Skeletal muscle satellite cell (primary cell): ENCODE measurements around the gene RERG.

Source experiments
- H3K27me3 ChIP-seq: 2 replicates; pipeline ENCODE4 v1.7.0; 2013; ENCODE audit warnings: low read length; ENCODE audit not compliant: control insufficient read depth, insufficient read depth
- H3K36me3 ChIP-seq: 2 replicates; pipeline ENCODE4 v1.7.0; 2013; ENCODE audit warnings: mild to moderate bottlenecking, control low read depth, low read length; ENCODE audit not compliant: insufficient read depth
- H3K4me1 ChIP-seq: 2 replicates; pipeline ENCODE4 v1.7.0; 2013; ENCODE audit warnings: low read length; ENCODE audit not compliant: control insufficient read depth, insufficient read depth
- H3K4me2 ChIP-seq: 2 replicates; pipeline ENCODE4 v1.7.0; 2013; ENCODE audit warnings: mild to moderate bottlenecking, low read length
- H3K4me3 ChIP-seq: 2 replicates; pipeline ENCODE4 v1.7.0; 2013; ENCODE audit warnings: low read length
- H3K9ac ChIP-seq: 2 replicates; pipeline ENCODE4 v1.7.0; 2013; ENCODE audit warnings: mild to moderate bottlenecking, low read depth, low read length, moderate library complexity
- H3K9me3 ChIP-seq: replicated peaks from 2 replicates; pipeline ENCODE4 v1.7.0; 2013; ENCODE audit warnings: mild to moderate bottlenecking, control low read depth, low read length

RERG gene

DNA sequence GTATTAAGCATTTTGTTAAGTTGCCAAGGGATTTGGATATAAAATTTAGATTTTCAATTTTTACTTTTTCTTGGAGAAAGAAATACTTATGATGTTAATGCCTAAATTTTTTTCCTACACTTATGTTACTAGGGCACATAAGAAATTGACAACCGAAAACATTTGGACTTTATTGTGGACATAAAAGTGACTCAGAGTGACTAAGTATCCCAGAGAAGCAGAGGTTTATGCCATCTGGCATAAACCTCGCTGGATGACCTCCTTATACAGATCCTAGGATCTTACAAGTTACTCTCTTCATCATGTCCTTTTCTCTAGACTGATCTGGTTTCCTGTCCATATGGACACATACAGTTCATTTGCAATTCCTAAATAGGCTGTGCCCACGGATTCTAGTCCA is 89.8 kb downstream of the RERG start:
- H3K9me3 ChIP-seq: no peaks in the 10 kb centered on the region

GRCh38 chr12:15130541-15130940 is 90.7 kb downstream of the RERG start:
- H3K36me3 ChIP-seq: no peaks in the 10 kb centered on the region
- H3K4me2 ChIP-seq: no peak overlapping the region
- no peaks in the 10 kb centered on the region for H3K9me3 ChIP-seq
- peak overlapping the region; percentile 6 for H3K9ac ChIP-seq
- no peaks in the 10 kb centered on the region for H3K27me3 ChIP-seq
- no peak overlapping the region for H3K4me3 ChIP-seq
- H3K4me1 ChIP-seq: peaks cover 17% of the 10 kb centered on the region

More for the DNA sequence above, 89.8 kb downstream of the RERG start:
- peaks cover 17% of the 10 kb centered on the region for H3K4me1 ChIP-seq
- peak overlapping the region; percentile 25 for H3K9ac ChIP-seq
- H3K27me3 ChIP-seq: no peaks in the 10 kb centered on the region
- no peaks in the 10 kb centered on the region for H3K36me3 ChIP-seq
- H3K4me2 ChIP-seq: peak overlapping the region; percentile 42
- peak overlapping the region; percentile 24 for H3K4me3 ChIP-seq

DNA sequence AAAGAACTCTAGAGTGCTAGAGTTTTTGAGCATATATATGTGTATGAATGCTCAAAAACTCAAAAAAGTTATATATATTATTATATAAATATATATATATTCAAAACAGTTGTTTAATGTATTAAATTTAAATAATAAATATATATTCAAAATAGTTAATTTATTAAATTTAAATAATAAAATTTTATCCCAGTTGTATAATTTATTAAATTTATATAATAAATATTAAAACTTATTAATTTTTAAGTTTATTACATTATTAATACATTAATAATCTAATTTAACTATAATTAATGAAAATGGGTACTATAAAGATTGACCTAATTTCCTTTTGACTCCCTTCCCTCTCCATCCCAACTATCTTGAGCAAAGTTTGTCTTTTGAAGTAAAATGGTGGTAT is 97.8 kb downstream of the RERG start:
- no peaks in the 10 kb centered on the region for H3K36me3 ChIP-seq
- no peaks in the 10 kb centered on the region for H3K27me3 ChIP-seq
- H3K9me3 ChIP-seq: no peaks in the 10 kb centered on the region
- H3K4me3 ChIP-seq: no peak overlapping the region
- H3K9ac ChIP-seq: no peak overlapping the region
- no peaks in the 10 kb centered on the region for H3K4me1 ChIP-seq
- no peak overlapping the region for H3K4me2 ChIP-seq

GRCh38 chr12:15122344-15122743 is 98.9 kb downstream of the RERG start:
- H3K4me1 ChIP-seq: no peaks in the 10 kb centered on the region
- no peak overlapping the region for H3K9ac ChIP-seq
- no peaks in the 10 kb centered on the region for H3K36me3 ChIP-seq
- no peaks in the 10 kb centered on the region for H3K27me3 ChIP-seq
- no peaks in the 10 kb centered on the region for H3K9me3 ChIP-seq
- no peak overlapping the region for H3K4me2 ChIP-seq
- no peak overlapping the region for H3K4me3 ChIP-seq

- H3K9me3 ChIP-seq: no peaks in the 10 kb centered on the region
- H3K9ac ChIP-seq: no peak overlapping the region
- no peak overlapping the region for H3K4me2 ChIP-seq
- H3K36me3 ChIP-seq: no peaks in the 10 kb centered on the region
- H3K4me1 ChIP-seq: no peaks in the 10 kb centered on the region
- H3K4me3 ChIP-seq: no peak overlapping the region
- no peaks in the 10 kb centered on the region for H3K27me3 ChIP-seq
Observed at GRCh38 chr12:15118955-15119354, 102.3 kb downstream of the RERG start.

GRCh38 chr12:15116983-15117382 is 104.2 kb downstream of the RERG start:
- Histone ChIP-seq H3K4me1 (no peaks in the 10 kb centered on the region), H3K9me3 (no peaks in the 10 kb centered on the region), H3K36me3 (no peaks in the 10 kb centered on the region), H3K9ac (no peak overlapping the region), H3K27me3 (no peaks in the 10 kb centered on the region), H3K4me3 (no peak overlapping the region), H3K4me2 (no peak overlapping the region)

DNA sequence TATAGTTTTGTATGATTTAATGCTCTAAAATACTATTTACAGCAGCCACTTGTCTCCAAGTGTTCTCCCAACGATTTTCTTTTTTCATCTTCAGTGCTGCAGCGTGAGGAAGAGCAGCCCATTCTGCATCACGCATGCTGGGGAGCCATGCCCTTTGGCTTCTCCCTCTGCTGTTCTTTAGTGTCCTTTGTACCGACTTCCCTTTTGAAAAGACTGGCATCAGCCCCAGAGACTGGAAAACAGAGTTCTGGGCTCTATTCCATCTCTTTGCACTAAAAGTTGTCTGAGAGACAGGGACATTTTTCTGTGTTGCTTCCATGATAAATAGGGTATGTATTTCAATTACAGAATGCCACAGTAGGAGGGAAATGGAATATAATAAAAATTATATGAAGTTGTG is 105.1 kb downstream of the RERG start:
- Histone ChIP-seq H3K9me3 (no peaks in the 10 kb centered on the region), H3K4me1 (no peaks in the 10 kb centered on the region), H3K4me3 (no peak overlapping the region), H3K27me3 (no peaks in the 10 kb centered on the region), H3K9ac (no peak overlapping the region), H3K4me2 (peak overlapping the region; percentile 6), H3K36me3 (no peaks in the 10 kb centered on the region)

GRCh38 chr12:15115434-15115833 is 105.8 kb downstream of the RERG start:
- H3K9ac ChIP-seq: no peak overlapping the region
- no peaks in the 10 kb centered on the region for H3K9me3 ChIP-seq
- H3K4me3 ChIP-seq: no peak overlapping the region
- no peaks in the 10 kb centered on the region for H3K27me3 ChIP-seq
- H3K4me1 ChIP-seq: no peaks in the 10 kb centered on the region
- no peaks in the 10 kb centered on the region for H3K36me3 ChIP-seq
- no peak overlapping the region for H3K4me2 ChIP-seq

GRCh38 chr12:15114501-15114900 is 106.7 kb downstream of the RERG start:
- Histone ChIP-seq H3K9ac (no peak overlapping the region), H3K4me1 (no peaks in the 10 kb centered on the region), H3K27me3 (no peaks in the 10 kb centered on the region), H3K4me2 (no peak overlapping the region), H3K4me3 (no peak overlapping the region), H3K9me3 (no peaks in the 10 kb centered on the region), H3K36me3 (no peaks in the 10 kb centered on the region)

DNA sequence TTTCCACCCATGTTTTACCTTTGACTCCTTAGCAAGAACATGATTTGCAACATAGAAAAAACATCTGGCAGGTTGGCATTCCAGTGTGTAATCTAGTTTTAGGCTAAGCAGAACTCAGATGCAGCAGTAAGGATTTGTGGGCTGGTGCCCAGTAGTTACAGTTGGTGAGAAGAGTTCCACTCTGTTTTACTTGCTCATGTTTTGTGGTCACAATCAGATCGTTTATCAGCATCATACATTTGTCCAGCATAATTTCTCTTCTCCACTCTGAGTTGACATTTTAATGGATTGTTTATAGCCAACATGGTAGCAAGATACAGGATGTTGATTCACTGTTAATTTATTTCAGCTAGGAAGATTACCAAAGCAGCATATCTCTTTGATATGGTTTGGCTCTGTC is 128.4 kb downstream of the RERG start:
- Histone ChIP-seq H3K9ac (no peak overlapping the region), H3K36me3 (no peaks in the 10 kb centered on the region), H3K4me1 (no peaks in the 10 kb centered on the region), H3K4me2 (no peak overlapping the region), H3K9me3 (no peaks in the 10 kb centered on the region), H3K4me3 (no peak overlapping the region), H3K27me3 (no peaks in the 10 kb centered on the region)

- no peak overlapping the region for H3K9ac ChIP-seq
- H3K4me2 ChIP-seq: no peak overlapping the region
- no peaks in the 10 kb centered on the region for H3K4me1 ChIP-seq
- no peaks in the 10 kb centered on the region for H3K27me3 ChIP-seq
- H3K36me3 ChIP-seq: no peaks in the 10 kb centered on the region
- no peaks in the 10 kb centered on the region for H3K9me3 ChIP-seq
- H3K4me3 ChIP-seq: no peak overlapping the region
Observed at GRCh38 chr12:15090441-15090840, 130.8 kb downstream of the RERG start.

GRCh38 chr12:15088105-15088504 is 133.1 kb downstream of the RERG start:
- Histone ChIP-seq H3K4me3 (no peak overlapping the region), H3K4me1 (no peaks in the 10 kb centered on the region), H3K27me3 (no peaks in the 10 kb centered on the region)

More at GRCh38 chr12:15088105-15088504, 133.1 kb downstream of the RERG start:
- H3K9ac ChIP-seq: no peak overlapping the region
- H3K9me3 ChIP-seq: no peaks in the 10 kb centered on the region
- no peaks in the 10 kb centered on the region for H3K36me3 ChIP-seq
- H3K4me2 ChIP-seq: no peak overlapping the region
